Fibroblast of the conjunctiva (primary cell): ENCODE results near the gene THOC2.
"Not testable (repeated sequence)": the region's sequence is repeated elsewhere in the genome, so short reads cannot be mapped to it uniquely, and the experiment has no call there.

Source experiments
- DNase-seq: peaks from one replicate; pipeline ENCODE4 v3.0.0-alpha.2; 2010; ENCODE audit warnings: low read depth

Gene THOC2

GRCh38 chrX:123738378-123738940, 5.6 kb upstream of the THOC2 start:
- DNase-seq = no peak

DNA sequence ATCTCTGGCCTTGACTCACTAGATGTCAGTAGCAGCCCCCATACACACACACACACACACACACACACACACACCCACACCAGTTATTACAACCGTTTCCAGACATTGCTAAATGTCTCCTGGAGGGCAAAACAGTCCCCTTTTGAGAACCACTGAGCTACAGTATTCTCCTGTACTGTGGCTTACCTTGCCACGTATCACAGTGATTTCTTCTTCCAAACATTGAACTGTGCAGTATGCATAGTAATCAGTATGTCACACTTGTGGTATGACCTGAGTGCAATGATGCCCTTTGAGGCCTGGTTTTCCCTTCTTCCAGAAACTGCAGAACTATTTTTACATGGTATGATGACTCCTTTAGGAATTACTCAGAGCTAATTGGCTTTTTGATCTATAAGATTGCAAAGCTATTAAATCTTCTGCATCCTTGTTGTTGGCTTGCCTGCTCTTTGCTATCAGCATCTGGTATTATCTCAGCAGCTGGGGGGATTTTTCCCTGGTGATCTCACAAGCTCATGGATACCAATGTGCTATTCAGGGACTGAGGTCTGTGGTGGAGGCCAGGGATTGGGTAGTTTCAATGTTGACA, 3.6 kb upstream of the THOC2 start:
- DNase-seq = no peak

DNA sequence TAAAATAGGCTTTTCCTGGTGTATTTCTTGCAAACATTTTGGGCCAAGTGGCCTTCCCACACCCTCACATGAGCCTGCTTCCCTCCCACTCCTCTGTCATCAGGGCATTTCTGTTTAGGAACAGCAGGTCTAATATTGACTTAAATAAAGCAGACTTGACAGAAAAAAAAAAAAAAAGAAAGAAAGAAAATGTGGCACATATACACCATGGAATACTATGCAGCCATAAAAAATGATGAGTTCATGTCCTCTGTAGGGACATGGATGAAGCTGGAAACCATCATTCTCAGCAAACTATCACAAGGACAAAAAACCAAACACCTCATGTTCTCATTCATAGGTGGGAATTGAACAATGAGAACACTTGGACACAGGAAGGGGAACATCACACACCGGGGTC, 2.3 kb upstream of the THOC2 start:
- not testable (repeated sequence) for DNase-seq

GRCh38 chrX:123734079-123734478, 1.2 kb upstream of the THOC2 start:
- DNase-seq = not testable (repeated sequence)

- DNase-seq = no peak
Observed at GRCh38 chrX:123731987-123732669, 724 bp downstream of the THOC2 start.

- DNase-seq = no peak
Observed at GRCh38 chrX:123731258-123731986, 1.4 kb downstream of the THOC2 start.

DNA sequence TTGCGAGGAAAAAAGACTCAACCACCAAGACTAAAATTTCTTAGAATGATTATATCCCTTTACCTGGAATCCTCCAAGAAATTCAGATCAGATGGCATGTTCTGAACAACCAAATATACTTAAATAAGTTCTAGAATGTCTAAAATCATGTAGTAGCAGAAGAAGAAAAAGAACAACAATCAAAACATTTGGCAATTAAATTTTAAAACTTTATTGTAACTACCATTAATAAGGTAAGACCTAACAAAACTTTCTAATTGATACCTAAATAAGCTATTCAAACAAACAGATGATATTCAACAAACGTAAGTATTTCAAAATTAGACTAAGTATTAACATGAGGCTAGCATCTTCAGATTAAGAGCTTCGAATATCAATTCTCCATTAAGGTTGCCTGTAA, 4.3 kb downstream of the THOC2 start:
- DNase-seq = no peak

DNA sequence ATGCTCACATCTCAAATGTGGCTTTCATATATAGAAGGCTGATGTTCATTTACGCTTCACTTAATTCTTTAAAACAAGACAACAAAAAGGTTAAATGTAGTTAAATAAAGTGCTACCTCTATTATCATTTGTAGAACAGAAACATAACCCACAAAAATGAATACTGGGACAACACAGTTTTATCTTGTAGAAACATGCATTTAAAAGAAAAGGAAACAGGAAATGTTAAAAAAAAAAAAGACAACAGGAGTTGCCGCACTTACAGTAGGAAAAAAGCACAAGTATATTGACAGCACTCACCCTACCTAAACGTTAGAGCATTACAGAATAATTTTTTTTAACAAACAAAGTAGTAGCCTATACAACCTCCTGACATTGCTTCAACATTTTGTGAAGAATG, 4.8 kb downstream of the THOC2 start:
- no peak for DNase-seq

- DNase-seq = not testable (repeated sequence)
Observed at GRCh38 chrX:123722193-123722592, 10.7 kb downstream of the THOC2 start.

DNA sequence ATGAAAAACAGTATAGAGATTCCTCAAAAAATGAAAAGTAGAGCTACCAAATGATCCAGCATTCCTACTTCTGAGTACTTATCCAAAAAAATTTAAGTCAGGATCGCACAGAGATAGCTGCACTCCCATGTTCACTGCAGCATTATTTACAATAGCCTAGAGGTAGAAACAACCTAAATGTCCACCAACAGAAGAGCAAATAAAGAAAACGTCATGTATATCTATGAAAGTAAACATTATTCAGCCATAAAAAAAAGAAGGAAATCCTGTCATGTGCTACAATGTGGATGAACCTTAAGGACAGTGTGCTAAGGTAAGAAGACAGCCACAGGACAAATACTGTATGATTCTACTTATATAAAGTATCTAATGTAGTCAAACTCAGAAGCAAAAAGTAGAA, 12.4 kb downstream of the THOC2 start:
- no peak for DNase-seq

- no peak for DNase-seq
Observed at GRCh38 chrX:123713841-123714240, 19.0 kb downstream of the THOC2 start.

GRCh38 chrX:123713434-123713833, 19.4 kb downstream of the THOC2 start:
- DNase-seq = no peak

- DNase-seq = not testable (repeated sequence)
Observed at GRCh38 chrX:123711201-123711600, 21.7 kb downstream of the THOC2 start.

DNA sequence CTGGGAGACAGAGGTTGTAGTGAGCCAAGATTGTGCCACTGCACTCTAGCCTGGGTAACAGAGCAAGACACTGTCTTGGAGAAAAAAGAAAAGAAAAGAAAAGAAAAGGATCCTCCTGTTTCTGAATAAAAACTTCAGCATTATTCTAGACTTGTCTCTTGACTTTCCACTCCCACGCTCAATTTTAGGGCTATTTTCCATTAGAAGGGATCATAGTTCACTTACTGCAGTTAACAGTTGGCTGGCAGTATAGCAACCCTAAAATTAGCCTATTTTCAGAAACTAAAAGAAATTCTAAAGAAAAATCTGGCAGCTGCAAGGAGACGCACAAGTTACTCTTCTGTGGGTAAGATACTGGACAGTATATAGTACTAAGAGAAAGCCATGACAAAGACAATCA, 28.1 kb downstream of the THOC2 start:
- DNase-seq = no peak

- DNase-seq = peak; percentile 0
Observed at GRCh38 chrX:123698979-123699520, 33.8 kb downstream of the THOC2 start.

- no peak for DNase-seq
Observed at GRCh38 chrX:123696334-123696733, 36.5 kb downstream of the THOC2 start.

- no peak for DNase-seq
Observed at GRCh38 chrX:123695242-123695641, 37.6 kb downstream of the THOC2 start.

- DNase-seq = no peak
Observed at GRCh38 chrX:123691776-123692175, 41.1 kb downstream of the THOC2 start.

GRCh38 chrX:123688524-123688923, 44.3 kb downstream of the THOC2 start:
- DNase-seq = no peak

GRCh38 chrX:123685232-123685631, 47.6 kb downstream of the THOC2 start:
- no peak for DNase-seq

GRCh38 chrX:123682186-123682585, 50.7 kb downstream of the THOC2 start:
- no peak for DNase-seq

DNA sequence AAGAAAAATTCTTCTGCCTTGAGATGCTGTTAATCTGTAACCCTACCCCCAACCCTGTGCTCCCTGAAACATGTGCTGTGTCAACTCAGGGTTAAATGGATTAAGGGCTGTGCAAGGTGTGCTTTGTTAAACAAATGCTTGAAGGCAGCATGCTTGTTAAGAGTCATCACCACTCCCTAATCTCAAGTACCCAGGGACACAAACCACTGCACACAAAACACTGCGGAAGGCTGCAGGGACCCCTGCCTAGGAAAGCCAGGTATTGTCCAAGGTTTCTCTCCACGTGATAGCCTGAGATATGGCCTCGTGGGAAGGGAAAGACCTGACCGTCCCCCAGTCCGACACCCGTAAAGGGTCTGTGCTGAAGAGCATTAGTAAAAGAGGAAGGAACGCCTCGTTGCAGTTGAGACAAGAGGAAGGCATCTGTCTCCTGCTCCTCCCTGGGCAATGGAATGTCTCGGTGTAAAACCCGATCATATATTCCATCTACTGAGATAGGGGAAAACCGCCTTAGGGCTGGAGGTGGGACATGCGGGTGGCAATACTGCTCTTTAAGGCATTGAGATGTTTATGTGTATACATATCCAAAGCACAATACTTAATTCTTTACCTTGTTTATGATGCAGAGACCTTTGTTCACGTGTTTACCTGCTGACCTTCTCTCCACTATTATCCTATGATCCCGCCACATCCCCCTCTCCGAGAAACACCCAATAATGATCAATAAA, 53.0 kb downstream of the THOC2 start:
- not testable (repeated sequence) for DNase-seq
